SH-SY5Y (cell line): ENCODE results near the gene TBC1D22A.

Experiments used
- GATA2 ChIP-seq: IDR thresholded peaks from 2 replicates; pipeline ENCODE4 v1.6.1; 2011; ENCODE audit warnings: mild to moderate bottlenecking, low read depth, low read length
- GATA3 ChIP-seq: IDR thresholded peaks from 2 replicates; pipeline ENCODE4 v1.6.1; 2011; ENCODE audit warnings: low read depth, mild to moderate bottlenecking, low read length, moderate library complexity

GRCh38 chr22:47132428-47132825, 370.0 kb downstream of the TBC1D22A start:
- TF ChIP-seq GATA2, result no peak
- no peak for TF ChIP-seq GATA3
